Measurements from ENCODE around the gene ZC3HAV1. TPM values are rescaled to one million over a fixed set of nuclear protein-coding genes. Genes with fewer than 3 reads are reported as not detected.

ZC3HAV1 gene
- total and polyA plus RNA-seq, 2 of the 13 experiments (the other 11 are each of a cell fraction or from before 2014, with no cell fraction given): 12.7 to 23.7 TPM

GRCh38 chr7:139109188-139109982, at the start of gene ZC3HAV1 (continued):
- TF ChIP-seq, protein P1, sequence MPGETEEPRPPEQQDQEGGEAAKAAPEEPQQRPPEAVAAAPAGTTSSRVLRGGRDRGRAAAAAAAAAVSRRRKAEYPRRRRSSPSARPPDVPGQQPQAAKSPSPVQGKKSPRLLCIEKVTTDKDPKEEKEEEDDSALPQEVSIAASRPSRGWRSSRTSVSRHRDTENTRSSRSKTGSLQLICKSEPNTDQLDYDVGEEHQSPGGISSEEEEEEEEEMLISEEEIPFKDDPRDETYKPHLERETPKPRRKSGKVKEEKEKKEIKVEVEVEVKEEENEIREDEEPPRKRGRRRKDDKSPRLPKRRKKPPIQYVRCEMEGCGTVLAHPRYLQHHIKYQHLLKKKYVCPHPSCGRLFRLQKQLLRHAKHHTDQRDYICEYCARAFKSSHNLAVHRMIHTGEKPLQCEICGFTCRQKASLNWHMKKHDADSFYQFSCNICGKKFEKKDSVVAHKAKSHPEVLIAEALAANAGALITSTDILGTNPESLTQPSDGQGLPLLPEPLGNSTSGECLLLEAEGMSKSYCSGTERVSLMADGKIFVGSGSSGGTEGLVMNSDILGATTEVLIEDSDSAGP (CRISPR knock-in tag; IDR thresholded peaks at IDR 0.05; ENCODE audit: borderline replicate concordance): peak; percentile 78; the same call in 1 of the 2 replicates
- TF ChIP-seq, protein P2, sequence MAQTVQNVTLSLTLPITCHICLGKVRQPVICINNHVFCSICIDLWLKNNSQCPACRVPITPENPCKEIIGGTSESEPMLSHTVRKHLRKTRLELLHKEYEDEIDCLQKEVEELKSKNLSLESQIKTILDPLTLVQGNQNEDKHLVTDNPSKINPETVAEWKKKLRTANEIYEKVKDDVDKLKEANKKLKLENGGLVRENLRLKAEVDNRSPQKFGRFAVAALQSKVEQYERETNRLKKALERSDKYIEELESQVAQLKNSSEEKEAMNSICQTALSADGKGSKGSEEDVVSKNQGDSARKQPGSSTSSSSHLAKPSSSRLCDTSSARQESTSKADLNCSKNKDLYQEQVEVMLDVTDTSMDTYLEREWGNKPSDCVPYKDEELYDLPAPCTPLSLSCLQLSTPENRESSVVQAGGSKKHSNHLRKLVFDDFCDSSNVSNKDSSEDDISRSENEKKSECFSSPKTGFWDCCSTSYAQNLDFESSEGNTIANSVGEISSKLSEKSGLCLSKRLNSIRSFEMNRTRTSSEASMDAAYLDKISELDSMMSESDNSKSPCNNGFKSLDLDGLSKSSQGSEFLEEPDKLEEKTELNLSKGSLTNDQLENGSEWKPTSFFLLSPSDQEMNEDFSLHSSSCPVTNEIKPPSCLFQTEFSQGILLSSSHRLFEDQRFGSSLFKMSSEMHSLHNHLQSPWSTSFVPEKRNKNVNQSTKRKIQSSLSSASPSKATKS (CRISPR knock-in tag; IDR thresholded peaks at IDR 0.05): 0 out of 2 replicates have a peak, but pooled peaks have one; percentile 62
- TF ChIP-seq KAT7 (CRISPR knock-in tag; IDR thresholded peaks at IDR 0.05; ENCODE audit: borderline replicate concordance) (peak; percentile 54; the same call in 1 of the 2 replicates), ZNF329 (CRISPR knock-in tag; IDR thresholded peaks at IDR 0.05; ENCODE audit: low read depth) (no peak), MEIS2 (CRISPR knock-in tag; IDR thresholded peaks at IDR 0.05) (peak; percentile 73), KMT2B (CRISPR knock-in tag; IDR thresholded peaks at IDR 0.05) (peak; percentile 95), REL (CRISPR knock-in tag; conservative IDR thresholded peaks at IDR 0.05) (0 out of 2 replicates have a peak, but pooled peaks have one; percentile 17), ZNF589 (CRISPR knock-in tag; conservative IDR thresholded peaks at IDR 0.05) (peak; percentile 30; the same call in 1 of the 2 replicates), ZNF503 (CRISPR knock-in tag; IDR thresholded peaks at IDR 0.05) (peak; percentile 51; the same call in 1 of the 2 replicates), BCL3 (CRISPR knock-in tag; IDR thresholded peaks at IDR 0.05) (peak; percentile 40; the same call in 1 of the 2 replicates)
- TF ChIP-seq, protein P3, sequence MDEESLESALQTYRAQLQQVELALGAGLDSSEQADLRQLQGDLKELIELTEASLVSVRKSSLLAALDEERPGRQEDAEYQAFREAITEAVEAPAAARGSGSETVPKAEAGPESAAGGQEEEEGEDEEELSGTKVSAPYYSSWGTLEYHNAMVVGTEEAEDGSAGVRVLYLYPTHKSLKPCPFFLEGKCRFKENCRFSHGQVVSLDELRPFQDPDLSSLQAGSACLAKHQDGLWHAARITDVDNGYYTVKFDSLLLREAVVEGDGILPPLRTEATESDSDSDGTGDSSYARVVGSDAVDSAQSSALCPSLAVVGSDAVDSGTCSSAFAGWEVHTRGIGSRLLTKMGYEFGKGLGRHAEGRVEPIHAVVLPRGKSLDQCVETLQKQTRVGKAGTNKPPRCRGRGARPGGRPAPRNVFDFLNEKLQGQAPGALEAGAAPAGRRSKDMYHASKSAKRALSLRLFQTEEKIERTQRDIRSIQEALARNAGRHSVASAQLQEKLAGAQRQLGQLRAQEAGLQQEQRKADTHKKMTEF (CRISPR knock-in tag; IDR thresholded peaks at IDR 0.05): peak; percentile 78
- TF ChIP-seq, protein P4, sequence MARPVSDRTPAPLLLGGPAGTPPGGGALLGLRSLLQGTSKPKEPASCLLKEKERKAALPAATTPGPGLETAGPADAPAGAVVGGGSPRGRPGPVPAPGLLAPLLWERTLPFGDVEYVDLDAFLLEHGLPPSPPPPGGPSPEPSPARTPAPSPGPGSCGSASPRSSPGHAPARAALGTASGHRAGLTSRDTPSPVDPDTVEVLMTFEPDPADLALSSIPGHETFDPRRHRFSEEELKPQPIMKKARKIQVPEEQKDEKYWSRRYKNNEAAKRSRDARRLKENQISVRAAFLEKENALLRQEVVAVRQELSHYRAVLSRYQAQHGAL (CRISPR knock-in tag; IDR thresholded peaks at IDR 0.05; ENCODE audit: not compliant biosample characterization): peak; percentile 5
- TF ChIP-seq, protein P5, sequence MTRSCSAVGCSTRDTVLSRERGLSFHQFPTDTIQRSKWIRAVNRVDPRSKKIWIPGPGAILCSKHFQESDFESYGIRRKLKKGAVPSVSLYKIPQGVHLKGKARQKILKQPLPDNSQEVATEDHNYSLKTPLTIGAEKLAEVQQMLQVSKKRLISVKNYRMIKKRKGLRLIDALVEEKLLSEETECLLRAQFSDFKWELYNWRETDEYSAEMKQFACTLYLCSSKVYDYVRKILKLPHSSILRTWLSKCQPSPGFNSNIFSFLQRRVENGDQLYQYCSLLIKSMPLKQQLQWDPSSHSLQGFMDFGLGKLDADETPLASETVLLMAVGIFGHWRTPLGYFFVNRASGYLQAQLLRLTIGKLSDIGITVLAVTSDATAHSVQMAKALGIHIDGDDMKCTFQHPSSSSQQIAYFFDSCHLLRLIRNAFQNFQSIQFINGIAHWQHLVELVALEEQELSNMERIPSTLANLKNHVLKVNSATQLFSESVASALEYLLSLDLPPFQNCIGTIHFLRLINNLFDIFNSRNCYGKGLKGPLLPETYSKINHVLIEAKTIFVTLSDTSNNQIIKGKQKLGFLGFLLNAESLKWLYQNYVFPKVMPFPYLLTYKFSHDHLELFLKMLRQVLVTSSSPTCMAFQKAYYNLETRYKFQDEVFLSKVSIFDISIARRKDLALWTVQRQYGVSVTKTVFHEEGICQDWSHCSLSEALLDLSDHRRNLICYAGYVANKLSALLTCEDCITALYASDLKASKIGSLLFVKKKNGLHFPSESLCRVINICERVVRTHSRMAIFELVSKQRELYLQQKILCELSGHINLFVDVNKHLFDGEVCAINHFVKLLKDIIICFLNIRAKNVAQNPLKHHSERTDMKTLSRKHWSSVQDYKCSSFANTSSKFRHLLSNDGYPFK (CRISPR knock-in tag; IDR thresholded peaks at IDR 0.05; ENCODE audit: borderline replicate concordance): no peak
